Measurements from ENCODE around the gene BUD31.

The BUD31 gene

DNA sequence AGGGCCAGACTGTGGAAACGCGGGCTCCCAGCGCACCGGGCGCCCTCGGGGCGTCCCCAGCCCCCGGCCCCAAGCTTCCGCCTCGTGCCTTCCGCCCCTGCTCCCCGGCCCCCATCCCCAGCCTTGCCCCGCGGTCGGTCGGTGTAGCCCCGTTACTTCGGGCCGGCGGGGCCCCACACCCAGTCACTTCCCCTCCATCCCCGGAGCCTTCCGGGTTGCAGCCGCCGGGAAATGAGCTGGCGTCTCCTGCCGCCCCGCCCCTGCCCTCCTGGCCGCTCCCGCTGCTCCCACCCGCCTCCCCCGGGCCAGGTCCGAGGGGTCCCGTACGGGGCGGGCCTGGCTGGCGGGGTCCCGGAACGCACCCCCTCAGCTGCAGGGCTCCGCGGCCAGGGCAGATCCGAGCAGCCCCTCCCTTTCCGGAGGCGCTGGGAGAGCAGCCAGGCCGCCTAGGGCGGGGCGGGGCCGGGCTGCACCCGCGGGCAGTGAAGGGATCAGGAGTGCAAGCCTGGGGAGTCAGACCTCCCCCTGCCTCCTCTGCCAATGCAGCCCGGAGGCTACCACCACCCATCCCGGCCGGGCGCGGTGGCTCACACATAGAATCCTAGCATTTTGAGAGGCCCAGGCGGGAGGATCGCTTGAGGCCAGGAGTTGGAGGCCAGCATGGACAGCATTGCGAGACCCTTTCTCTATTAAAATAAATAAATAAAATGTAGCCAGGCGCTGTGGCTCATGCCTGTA, 33.5 kb upstream of the BUD31 start:
- TF ChIP-seq, protein P1, sequence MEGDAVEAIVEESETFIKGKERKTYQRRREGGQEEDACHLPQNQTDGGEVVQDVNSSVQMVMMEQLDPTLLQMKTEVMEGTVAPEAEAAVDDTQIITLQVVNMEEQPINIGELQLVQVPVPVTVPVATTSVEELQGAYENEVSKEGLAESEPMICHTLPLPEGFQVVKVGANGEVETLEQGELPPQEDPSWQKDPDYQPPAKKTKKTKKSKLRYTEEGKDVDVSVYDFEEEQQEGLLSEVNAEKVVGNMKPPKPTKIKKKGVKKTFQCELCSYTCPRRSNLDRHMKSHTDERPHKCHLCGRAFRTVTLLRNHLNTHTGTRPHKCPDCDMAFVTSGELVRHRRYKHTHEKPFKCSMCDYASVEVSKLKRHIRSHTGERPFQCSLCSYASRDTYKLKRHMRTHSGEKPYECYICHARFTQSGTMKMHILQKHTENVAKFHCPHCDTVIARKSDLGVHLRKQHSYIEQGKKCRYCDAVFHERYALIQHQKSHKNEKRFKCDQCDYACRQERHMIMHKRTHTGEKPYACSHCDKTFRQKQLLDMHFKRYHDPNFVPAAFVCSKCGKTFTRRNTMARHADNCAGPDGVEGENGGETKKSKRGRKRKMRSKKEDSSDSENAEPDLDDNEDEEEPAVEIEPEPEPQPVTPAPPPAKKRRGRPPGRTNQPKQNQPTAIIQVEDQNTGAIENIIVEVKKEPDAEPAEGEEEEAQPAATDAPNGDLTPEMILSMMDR (IDR thresholded peaks at IDR 0.05; ENCODE audit: low read depth, low read length), result no peak
- peak overlapping the region; percentile 70 for H3K4me3 ChIP-seq (ENCODE audit: low read depth, low read length)

DNA sequence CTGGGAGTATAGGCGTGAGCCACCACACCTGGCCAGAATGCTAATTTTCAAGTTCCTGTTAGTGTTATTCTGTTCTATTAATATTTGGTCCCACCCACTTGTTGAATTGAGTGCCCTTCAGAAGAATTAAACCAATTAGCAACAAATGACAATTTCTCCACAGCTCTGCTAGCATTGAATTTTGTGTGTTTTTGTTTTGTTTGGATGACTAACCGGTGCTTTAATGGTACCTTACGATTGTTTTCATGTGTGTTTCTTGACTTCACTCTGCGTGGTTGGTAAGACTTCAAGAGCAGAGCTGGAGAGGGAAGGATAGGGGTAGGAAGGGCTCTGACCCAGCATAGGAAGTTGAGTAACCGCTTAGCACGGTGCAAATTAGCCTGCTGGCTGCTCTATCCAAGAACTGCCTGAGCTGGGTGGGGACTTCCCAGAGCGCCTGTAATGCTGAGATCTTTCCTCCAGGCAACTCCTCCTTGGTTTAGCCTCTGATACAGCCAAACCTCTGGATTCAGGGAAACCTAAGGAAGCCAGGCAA, 29.7 kb upstream of the BUD31 start:
- H3K4me3 ChIP-seq (ENCODE audit: low read depth, low read length), result 0 out of 2 replicates have a peak overlapping the region, but pooled peaks have one; percentile 8
- TF ChIP-seq, protein P1 (IDR thresholded peaks at IDR 0.05; ENCODE audit: low read depth, low read length), result no peak

DNA sequence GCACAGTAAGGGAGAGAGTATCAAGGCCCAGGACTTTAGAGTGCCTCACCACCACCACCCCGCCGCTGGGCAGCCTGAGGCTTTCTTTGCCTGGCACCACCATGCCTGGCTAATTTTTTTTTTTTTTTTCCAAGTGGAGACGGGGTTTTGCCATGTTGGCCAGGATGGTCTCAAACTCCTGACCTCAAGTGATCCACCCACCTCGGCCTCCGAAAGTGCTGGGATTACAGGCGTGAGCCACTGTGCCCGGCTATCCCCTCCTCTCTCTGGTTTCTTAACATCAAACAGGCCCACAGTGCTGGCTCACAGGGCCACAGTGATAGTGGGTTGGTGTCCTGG, 29.1 kb upstream of the BUD31 start:
- peak overlapping the region; percentile 4; the same call in 1 of the 2 replicates for H3K4me3 ChIP-seq (ENCODE audit: low read depth, low read length)

DNA sequence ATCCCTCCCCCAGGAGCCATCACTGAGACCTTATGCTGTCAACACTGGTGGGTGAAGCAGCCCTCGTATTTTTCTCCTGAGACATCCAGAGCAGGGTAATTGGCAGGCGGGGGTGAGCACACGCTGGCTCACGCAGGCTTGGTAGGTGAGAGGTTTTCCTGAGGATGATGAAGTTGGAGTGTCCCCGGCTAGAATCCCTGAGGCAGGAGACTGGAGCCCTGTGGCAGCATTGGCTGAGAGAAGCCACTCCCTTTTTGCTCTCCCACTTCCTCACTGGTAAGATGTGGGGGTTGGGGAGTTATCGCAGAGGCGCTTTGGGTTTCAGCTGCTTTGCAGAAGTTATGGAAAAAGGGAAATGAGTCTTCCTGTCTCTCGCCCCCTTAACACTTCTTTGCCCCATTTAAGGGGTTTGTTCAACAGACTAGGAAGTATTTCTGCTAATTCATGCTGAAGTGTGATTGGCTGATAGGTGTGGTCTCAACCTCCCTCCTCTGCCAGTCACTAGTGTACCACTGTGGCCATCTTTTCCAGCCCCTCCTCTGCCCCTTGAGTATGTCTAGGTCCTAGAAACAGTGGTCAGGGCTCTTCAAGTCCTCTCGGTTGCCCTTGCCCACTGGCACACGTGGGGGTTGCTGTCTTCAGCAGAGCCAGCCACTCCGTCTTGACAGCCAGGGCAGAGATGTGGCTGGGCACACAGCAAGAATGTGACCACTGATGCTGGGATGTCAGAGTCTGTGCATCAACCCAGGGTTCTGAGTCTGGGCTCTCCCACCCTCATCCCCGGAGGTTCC, 28.5 kb upstream of the BUD31 start:
- H3K4me3 ChIP-seq (ENCODE audit: low read depth, low read length), result peak overlapping the region; percentile 4; the same call in 1 of the 2 replicates
- TF ChIP-seq, protein P1 (IDR thresholded peaks at IDR 0.05; ENCODE audit: low read depth, low read length), result no peak

DNA sequence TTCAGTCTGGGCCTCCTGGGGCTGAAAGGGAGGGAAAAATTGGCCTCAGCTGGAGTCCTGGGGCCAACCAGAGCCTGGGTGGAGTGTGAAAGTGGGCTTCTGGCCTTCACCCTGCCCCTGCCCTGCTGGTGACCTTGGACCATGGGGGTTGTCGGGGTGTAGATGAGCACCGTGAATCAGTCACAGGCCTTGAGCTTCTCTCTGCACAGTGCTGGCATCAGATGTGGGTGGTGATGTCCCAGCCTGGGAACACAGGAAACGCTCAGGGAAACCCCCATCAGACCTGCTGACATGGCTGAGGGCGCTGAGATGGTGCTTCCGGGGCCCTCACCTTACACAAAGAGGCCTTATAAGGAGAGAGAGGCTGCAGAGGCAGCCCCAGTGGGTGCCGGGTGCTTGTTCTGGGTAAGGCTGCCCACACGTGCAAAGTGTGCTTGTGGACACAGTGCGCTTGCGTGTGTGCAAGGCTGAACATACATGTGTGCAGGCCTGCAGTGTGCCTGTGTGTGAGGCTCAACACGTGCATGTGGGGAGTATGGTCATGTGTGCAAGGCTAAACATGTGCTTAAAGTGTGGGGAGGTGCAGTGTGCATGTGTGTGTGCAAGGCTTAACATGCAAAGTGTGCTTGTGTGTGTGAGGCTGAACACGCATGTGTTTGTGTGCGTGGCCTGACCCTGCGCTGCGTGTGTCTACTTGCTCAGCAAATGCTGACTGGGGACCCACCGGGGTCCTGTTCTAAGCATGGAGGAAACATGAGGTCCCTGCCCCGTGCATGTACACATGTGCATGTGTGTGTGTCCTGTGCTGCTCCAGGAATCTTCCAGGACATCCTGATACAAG, 27.7 kb upstream of the BUD31 start:
- no peak overlapping the region for H3K4me3 ChIP-seq (ENCODE audit: low read depth, low read length)
- TF ChIP-seq, protein P1 (IDR thresholded peaks at IDR 0.05; ENCODE audit: low read depth, low read length), result no peak

DNA sequence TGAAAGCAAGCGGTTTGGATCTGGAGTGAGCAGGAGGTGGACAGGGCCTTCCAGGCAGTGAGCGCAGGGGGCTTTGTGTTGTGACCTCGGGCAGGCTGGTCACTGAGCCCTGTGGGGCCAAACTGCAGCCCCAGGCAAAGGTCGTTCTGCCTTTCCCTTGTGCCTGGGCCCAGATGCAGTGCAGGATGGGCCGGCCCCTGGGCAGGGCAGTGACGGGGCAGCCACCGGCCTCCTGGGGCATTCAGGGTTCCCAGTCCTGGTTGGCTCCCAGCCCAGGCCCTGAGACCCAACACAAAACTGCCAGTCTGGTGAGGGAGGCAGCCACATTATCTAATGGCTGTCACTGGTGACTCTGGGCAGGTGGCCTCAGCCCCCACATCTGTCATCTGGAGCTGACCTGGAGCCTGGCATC, 27.1 kb upstream of the BUD31 start:
- no peak overlapping the region for H3K4me3 ChIP-seq (ENCODE audit: low read depth, low read length)
- TF ChIP-seq, protein P1 (IDR thresholded peaks at IDR 0.05; ENCODE audit: low read depth, low read length), result no peak

DNA sequence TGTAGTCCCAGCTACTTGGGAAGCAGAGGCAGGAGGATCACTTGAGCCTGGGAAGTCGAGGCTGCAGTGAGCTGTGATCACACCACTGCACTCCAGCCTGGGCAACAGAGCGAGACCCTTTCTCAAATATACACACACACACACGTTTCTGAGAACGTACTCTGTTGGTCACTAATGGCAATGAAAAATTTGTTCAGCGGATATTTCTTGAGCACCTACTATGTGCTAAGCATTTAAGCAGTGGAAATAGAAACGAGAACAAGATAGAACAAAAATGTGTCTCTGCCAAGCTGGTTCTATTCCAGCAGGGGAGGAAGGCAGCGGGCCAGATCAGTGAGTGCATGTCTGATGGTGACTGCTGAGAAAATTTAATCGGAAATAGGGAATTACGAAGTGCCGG, 25.6 kb upstream of the BUD31 start:
- TF ChIP-seq, protein P1 (IDR thresholded peaks at IDR 0.05; ENCODE audit: low read depth, low read length), result no peak
- H3K4me3 ChIP-seq (ENCODE audit: low read depth, low read length), result no peak overlapping the region

All from WI38 (cell line).